Left hindlimb (tissue), 1 donor: ENCODE data around the gene MUS81.
A peak's percentile ranks its signal among the peaks of the same experiment; 100 is the strongest.

Experiments
- DNase-seq: peaks from one replicate; pipeline ENCODE4 v3.0.0-alpha.2; 2018

Gene MUS81

GRCh38 chr11:65892661-65893317 lies 32.6 kb downstream of the MUS81 start:
- peak; percentile 20 for DNase-seq

DNA sequence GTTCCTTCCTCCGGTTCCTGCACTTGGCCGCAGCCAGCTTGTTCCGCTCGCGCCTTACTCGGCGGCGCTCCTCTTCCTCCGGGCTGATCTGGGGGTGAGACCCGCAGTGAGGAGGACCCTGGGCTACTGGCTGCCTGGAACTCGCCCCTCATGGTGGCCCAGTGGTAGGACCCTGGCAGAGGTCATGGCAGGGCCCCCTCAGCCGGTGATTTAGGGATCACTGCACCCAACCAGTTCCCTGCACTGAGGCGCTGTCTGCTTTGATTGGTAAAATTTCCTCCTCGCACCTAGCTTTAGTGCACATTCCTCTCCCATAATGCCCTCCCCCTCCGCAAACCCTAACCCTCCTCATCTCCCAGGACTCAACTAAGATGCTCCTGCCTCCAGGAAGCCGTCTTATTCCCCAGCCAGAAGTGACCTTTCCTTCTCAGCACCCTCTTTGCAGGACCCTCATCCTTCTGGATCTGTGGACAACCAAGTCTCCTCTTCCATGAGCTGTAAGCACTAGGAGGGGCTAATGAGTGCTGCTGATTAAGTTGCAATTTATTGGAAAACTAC lies 33.9 kb downstream of the MUS81 start:
- DNase-seq = peak; percentile 34

GRCh38 chr11:65895482-65895981 lies 35.3 kb downstream of the MUS81 start:
- DNase-seq = no peak

GRCh38 chr11:65896034-65896999 lies 36.1 kb downstream of the MUS81 start:
- DNase-seq = no peak

- DNase-seq = no peak
Measured at GRCh38 chr11:65897020-65897471, 36.8 kb downstream of the MUS81 start.

DNA sequence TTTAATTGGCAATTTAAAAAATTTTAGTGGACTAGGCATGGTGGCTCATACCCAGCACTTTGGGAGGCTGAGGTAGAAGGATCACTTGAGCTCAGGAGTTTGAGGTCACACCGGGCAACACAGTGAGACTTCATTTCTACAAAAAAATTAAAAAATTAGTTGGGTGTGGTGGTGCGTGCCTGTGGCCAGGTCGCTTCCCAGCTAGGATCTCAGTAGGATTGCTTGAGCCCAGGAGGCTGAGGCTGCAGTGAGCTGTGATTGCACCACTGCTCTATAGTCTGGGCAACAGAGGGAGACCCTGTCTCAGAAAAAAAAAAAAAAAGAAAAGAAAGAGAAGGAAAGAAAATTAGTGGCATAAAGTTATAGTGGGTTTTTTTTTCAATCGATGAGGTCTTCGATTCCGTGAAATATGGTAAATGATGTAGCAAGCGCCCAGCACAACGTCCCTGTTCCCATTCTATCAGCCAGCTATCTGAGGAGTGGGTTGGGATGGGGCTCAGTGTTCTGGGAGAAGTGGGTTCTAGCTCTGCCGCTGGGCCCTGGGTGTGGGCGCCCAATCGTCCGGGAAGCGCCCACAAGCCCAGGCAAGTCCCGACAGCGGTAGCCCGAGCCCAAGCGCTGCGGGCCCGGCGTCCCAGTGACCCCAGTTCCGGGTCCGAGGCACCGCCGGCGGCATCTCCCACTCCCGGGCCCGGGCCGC lies 38.6 kb downstream of the MUS81 start:
- no peak for DNase-seq

- DNase-seq = peak; percentile 41
Measured at GRCh38 chr11:65899356-65900124, 39.3 kb downstream of the MUS81 start.

DNA sequence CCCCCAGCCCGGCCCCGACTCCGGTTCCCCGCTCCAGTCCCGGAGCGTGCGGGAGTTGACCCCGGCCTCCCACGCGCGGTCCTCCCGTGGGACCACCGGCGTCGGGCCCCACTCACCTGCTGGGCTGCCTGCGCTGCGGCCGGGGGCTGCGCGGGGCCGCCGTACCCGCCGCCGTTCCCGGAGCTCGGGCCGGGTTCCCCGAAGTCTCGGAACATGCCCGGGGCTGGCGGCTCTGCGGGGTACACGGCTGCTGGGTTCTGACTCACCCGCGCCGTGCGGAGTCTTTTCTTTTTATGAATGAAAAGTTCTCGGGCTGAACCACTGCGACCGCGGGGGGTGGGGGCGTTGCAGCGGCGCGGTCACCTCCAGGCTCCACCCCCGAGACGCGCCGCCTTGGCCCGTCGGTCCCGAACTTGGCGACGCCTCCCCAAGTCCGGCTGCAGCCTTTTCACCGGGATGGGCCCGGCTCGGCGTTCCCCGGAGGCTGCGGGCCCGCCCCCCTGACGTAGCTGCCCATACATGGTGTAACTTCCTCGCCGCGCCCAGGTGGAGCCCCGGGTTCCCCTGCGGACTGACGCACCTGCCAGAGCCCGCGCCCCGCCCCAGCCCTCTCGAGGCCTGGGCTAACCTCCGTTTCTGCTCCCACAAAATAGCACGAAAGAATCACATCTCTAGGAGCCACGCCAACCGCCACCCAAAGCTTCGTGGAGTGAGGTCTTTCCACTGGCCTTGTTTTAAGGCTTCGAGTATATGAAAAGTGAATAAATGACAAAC lies 40.1 kb downstream of the MUS81 start, which contains the start of gene FOSL1:
Gene FOSL1, minus strand, starts transcription at position 264 of the 774 bp plus-strand sequence. Its CDS starts 49 bp downstream, at position 215.
- DNase-seq = peak; percentile 65

- no peak for DNase-seq
Measured at GRCh38 chr11:65900899-65901180, 40.6 kb downstream of the MUS81 start.

DNA sequence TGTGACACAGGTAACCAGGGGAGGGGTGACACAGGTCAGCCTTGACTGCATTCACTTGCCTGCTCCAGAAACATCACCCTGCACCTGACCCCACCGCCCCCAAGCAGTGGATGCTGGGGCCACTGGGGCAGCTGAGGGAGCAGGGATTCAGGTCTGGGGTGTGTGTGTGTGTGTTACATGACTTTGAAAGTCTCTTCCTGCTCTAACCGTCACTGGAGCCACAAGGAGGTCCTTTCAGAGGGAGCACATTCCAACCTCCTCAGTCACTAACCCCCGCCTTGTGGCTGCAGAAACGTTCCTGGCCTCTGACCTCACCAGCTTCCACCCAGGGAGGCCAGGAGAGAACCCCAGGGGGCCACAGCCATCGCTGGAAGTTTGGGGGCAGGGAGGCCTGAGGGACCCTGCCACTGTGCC lies 42.8 kb downstream of the MUS81 start:
- no peak for DNase-seq

DNA sequence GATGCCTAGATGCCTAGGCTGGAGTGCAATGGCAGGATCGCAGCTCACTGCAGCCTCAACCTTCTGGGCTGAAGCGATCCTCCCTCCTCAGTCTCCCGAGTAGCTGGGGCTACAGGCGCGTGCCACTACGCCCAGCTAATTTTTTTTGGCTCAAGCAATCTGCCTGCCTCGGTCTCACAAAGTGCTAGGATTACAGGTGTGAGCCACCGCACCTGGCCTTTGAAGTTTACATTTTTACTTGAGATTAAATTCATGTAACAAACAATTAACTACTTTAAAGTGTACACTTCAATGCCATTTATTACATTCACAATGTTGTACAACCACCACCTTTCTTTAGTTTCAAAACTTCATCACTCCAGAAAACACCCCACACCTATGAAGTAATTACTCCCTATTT lies 43.5 kb downstream of the MUS81 start:
- no peak for DNase-seq

DNA sequence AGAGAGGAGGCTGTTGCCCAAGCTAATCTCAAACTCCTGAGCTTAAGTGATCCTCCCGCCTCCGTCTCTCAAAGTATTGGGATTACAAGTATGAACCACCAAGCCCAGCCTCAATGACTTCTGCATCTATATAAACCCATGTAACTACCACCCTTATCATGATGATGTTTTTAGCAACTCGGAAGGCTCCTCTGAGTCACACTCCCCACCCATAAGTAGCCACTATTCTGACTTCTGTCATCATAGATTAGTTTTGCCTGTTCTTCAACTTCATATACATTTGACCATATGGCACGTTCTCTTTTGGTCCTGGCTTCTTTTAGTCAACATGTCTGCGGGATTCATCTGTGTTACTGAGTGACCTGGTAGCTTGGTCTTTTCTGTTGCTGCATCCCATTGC lies 46.4 kb downstream of the MUS81 start:
- no peak for DNase-seq

DNA sequence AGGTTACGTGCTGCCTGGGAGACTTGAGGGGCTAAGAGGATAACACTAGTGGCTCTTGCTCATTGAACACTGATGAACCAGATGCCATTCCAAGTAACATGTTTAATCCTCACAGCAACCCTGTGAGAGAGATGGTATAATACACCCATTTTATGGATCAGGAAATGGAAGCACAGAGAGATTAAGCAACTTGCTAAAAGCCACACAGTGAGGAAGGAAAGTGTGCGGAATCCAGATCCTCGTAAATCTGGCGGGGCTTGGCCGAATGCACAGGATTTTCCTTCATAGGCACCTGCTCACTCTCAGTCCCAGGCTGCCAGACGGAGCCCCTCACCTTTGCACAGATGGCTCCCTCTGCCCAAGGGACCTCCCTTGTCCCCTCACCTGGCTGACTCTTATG lies 47.6 kb downstream of the MUS81 start:
- DNase-seq = no peak

GRCh38 chr11:65911682-65912568 lies 51.7 kb downstream of the MUS81 start:
- DNase-seq = peak; percentile 83

DNA sequence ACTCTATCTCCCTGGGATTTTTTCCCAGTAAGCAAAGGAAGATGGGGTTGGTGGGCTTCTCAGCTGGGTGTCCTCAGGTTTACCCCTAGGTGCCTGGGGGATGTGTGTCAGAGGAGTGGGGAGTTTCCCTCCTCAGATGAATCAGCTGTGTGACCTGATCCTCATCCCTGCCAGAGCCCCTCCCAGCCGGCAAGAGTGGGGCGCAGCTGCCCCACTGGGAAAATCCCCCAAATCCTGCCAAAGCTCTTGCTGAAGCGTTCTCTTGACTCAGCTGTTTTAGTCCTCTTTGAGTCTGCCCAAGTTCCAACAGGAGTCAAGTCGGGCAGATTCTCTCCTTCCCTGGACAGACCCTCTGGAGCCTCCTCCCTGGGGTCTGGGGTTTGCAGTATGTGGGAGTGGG lies 52.6 kb downstream of the MUS81 start:
- no peak for DNase-seq

DNA sequence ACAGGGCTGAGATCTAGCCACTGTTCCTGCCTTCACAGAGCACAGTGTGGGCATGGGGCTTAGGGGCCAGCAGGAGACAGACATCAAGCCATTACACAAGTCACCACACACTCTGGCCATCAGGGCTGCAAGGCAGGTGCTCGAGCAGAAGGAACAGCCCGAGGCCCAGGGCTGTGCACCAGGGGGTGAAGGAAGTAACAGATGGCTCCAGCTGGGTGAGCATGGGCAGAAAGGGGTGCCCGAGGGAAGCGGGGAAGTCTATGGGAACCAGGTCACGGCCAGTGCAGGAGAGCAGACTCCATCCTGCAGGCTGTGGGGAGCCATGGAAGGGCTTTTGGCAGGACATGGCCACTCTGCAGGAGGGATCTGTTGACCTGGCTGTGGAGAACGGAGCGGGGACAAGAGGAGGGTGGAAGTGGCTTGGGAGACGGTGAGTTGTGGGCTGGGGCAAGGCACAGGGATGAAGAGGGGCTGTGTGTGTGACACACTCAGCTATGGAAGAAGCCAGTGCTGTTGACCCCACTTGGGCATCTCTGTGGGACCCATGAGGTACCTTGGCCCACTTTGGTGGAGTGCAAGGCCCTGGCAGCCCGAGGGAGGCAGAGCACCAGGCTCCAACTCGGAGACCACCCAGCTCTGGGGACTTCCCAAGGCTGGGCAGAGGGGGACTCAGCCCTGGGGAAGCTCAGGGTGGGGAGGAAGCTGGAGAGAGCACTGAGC lies 55.0 kb downstream of the MUS81 start:
- no peak for DNase-seq

- DNase-seq = no peak
Measured at GRCh38 chr11:65915821-65916251, 55.6 kb downstream of the MUS81 start.
